Activated T-cell treated with anti-CD3 and anti-CD28 coated beads for 4 hours (primary cell): ENCODE data around the gene RGPD6.
"Not testable (repeated sequence)": the region's sequence is repeated elsewhere in the genome, so short reads cannot be mapped to it uniquely, and the experiment has no call there.

ENCODE experiments used
- DNase-seq: peaks from one replicate; pipeline ENCODE4 v3.0.0-alpha.2; 2020

RGPD6 gene

GRCh38 chr2:110480084-110480483, 96.9 kb downstream of the RGPD6 start:
- DNase-seq: not testable (repeated sequence)

- not testable (repeated sequence) for DNase-seq
These were observed 99.7 kb downstream of the RGPD6 start for GRCh38 chr2:110477370-110477769.

- DNase-seq: not testable (repeated sequence)
These were observed 100.1 kb downstream of the RGPD6 start for GRCh38 chr2:110476952-110477351.

- not testable (repeated sequence) for DNase-seq
These were observed 101.2 kb downstream of the RGPD6 start for GRCh38 chr2:110475627-110476359.

- DNase-seq: not testable (repeated sequence)
These were observed 102.1 kb downstream of the RGPD6 start for GRCh38 chr2:110474898-110475297.

- DNase-seq: not testable (repeated sequence)
These were observed 104.0 kb downstream of the RGPD6 start for GRCh38 chr2:110473059-110473358.

- not testable (repeated sequence) for DNase-seq
These were observed 104.6 kb downstream of the RGPD6 start, which contains the start of gene LIMS4 for GRCh38 chr2:110472171-110473058. LIMS4 (minus strand) TSS chr2:110472816; CDS start chr2:110472778, 38 bp downstream.

- DNase-seq: not testable (repeated sequence)
These were observed 108.1 kb downstream of the RGPD6 start for GRCh38 chr2:110468921-110469320.

- DNase-seq: not testable (repeated sequence)
These were observed 111.7 kb downstream of the RGPD6 start for GRCh38 chr2:110465312-110465711.
